HEK293 (cell line): ENCODE results near the gene CEP350.
A peak's percentile ranks its signal among the peaks of the same experiment; 100 is the strongest.

Experiments
- CTCF ChIA-PET: fragments of 350-600 bp; formaldehyde crosslinking; extraction: SDS; loops from one replicate; lab custom pipeline; 2021; ENCODE audit warnings: antibody characterized with exemption; lab: Yijun Ruan, JAX
- POLR2A ChIA-PET: fragments of 300-600 bp; formaldehyde crosslinking; extraction: SDS; loops from one replicate; lab custom pipeline; 2020; ENCODE audit warnings: antibody characterized with exemption, inconsistent platforms; lab: Yijun Ruan, JAX
- H3K27ac ChIP-seq: fragments of 200-500 bp; sonication (Bioruptor generic); 2 replicates; pipeline ENCODE4 v1.5.1; 2014; ENCODE audit warnings: low read depth, low read length, control low read depth, inconsistent platforms; ENCODE audit errors: extremely low read depth
- H3K36me3 ChIP-seq, 2 experiments: fragments of 200-500 bp in 1 of 2; sonication (Bioruptor generic) in 1 of 2; 1 replicate in 1 of 2; 2 replicates in 1 of 2; pipeline ENCODE4 v1.5.1; 2014 to 2017; ENCODE audit warnings: inconsistent platforms in 2 of 2, low read length in 2 of 2; ENCODE audit not compliant: control insufficient read depth in 2 of 2, insufficient read depth in 1 of 2
- H3K4me1 ChIP-seq: fragments of 200-500 bp; sonication (Bioruptor generic); 2 replicates; pipeline ENCODE4 v1.5.1; 2014; ENCODE audit warnings: mild to moderate bottlenecking, low read length, inconsistent platforms; ENCODE audit not compliant: control insufficient read depth, insufficient read depth
- H3K4me3 ChIP-seq: 2 replicates; pipeline ENCODE4 v1.5.1; 2011; ENCODE audit warnings: low read depth, mild to moderate bottlenecking, control low read depth, low read length, moderate library complexity
- H3K9me3 ChIP-seq: fragments of 200-500 bp; sonication (Bioruptor generic); 2 replicates; pipeline ENCODE4 v1.5.1; 2014; ENCODE audit warnings: low read depth, low read length, inconsistent platforms; ENCODE audit not compliant: control insufficient read depth, insufficient read depth
- GFI1B ChIP-seq: fragments of 450-650 bp; formaldehyde crosslinking; IDR thresholded peaks from 2 replicates; pipeline ENCODE4 v1.5.1; 2016; ENCODE audit warnings: missing biosample characterization, missing genetic modification characterization
- GLIS2 ChIP-seq: fragments of 450-650 bp; formaldehyde crosslinking; IDR thresholded peaks from 2 replicates; pipeline ENCODE4 v1.5.1; 2016; ENCODE audit warnings: missing biosample characterization, missing genetic modification characterization
- INSM2 ChIP-seq: fragments of 450-650 bp; formaldehyde crosslinking; IDR thresholded peaks from 2 replicates; pipeline ENCODE4 v1.5.1; 2016; ENCODE audit warnings: missing biosample characterization, missing genetic modification characterization
- KLF16 ChIP-seq: fragments of 450-650 bp; formaldehyde crosslinking; IDR thresholded peaks from 2 replicates; pipeline ENCODE4 v1.5.1; 2017; ENCODE audit warnings: missing biosample characterization, missing genetic modification characterization
- MZF1 ChIP-seq: fragments of 450-650 bp; formaldehyde crosslinking; IDR thresholded peaks from 2 replicates; pipeline ENCODE4 v1.5.1; 2017; ENCODE audit warnings: missing biosample characterization, missing genetic modification characterization, borderline replicate concordance
- PATZ1 ChIP-seq: fragments of 450-650 bp; formaldehyde crosslinking; IDR thresholded peaks from 2 replicates; pipeline ENCODE4 v1.5.1; 2016; ENCODE audit warnings: missing biosample characterization, missing genetic modification characterization
- PRDM10 ChIP-seq: fragments of 450-650 bp; formaldehyde crosslinking; IDR thresholded peaks from 2 replicates; pipeline ENCODE4 v1.5.1; 2016; ENCODE audit warnings: missing biosample characterization, missing genetic modification characterization
- SALL2 ChIP-seq: fragments of 450-650 bp; formaldehyde crosslinking; IDR thresholded peaks from 2 replicates; pipeline ENCODE4 v1.5.0; 2017; ENCODE audit warnings: missing biosample characterization, mild to moderate bottlenecking, missing genetic modification characterization, borderline replicate concordance
- SCRT1 ChIP-seq: fragments of 450-650 bp; formaldehyde crosslinking; IDR thresholded peaks from 2 replicates; pipeline ENCODE4 v1.5.1; 2016; ENCODE audit warnings: missing biosample characterization, missing genetic modification characterization, borderline replicate concordance
- SP7 ChIP-seq: fragments of 450-650 bp; formaldehyde crosslinking; IDR thresholded peaks from 2 replicates; pipeline ENCODE4 v1.5.1; 2016; ENCODE audit warnings: missing biosample characterization, missing genetic modification characterization
- ZBTB49 ChIP-seq: fragments of 450-650 bp; formaldehyde crosslinking; IDR thresholded peaks from 2 replicates; pipeline ENCODE4 v1.5.1; 2016; ENCODE audit warnings: missing biosample characterization, missing genetic modification characterization, low read depth
- ZBTB6 ChIP-seq: fragments of 450-650 bp; formaldehyde crosslinking; IDR thresholded peaks from 2 replicates; pipeline ENCODE4 v1.5.1; 2017; ENCODE audit warnings: missing biosample characterization, missing genetic modification characterization
- ZBTB8A ChIP-seq: fragments of 450-650 bp; formaldehyde crosslinking; IDR thresholded peaks from 2 replicates; pipeline ENCODE4 v1.5.1; 2016; ENCODE audit warnings: missing biosample characterization, missing genetic modification characterization
- ZNF133 ChIP-seq: fragments of 450-650 bp; formaldehyde crosslinking; IDR thresholded peaks from 2 replicates; pipeline ENCODE4 v1.5.1; 2016; ENCODE audit warnings: missing biosample characterization, missing genetic modification characterization
- ZNF140 ChIP-seq: fragments of 450-650 bp; formaldehyde crosslinking; IDR thresholded peaks from 2 replicates; pipeline ENCODE4 v1.5.1; 2016; ENCODE audit warnings: missing biosample characterization, missing genetic modification characterization
- ZNF350 ChIP-seq: fragments of 450-650 bp; formaldehyde crosslinking; IDR thresholded peaks from 2 replicates; pipeline ENCODE4 v1.5.0; 2017; ENCODE audit warnings: missing biosample characterization, mild to moderate bottlenecking, missing genetic modification characterization
- ZNF362 ChIP-seq: fragments of 450-650 bp; formaldehyde crosslinking; IDR thresholded peaks from 2 replicates; pipeline ENCODE4 v1.5.1; 2016; ENCODE audit warnings: missing biosample characterization, missing genetic modification characterization
- ZNF514 ChIP-seq: fragments of 450-650 bp; formaldehyde crosslinking; IDR thresholded peaks from 2 replicates; pipeline ENCODE4 v1.5.1; 2016; ENCODE audit warnings: missing biosample characterization, missing genetic modification characterization
- ZNF555 ChIP-seq: fragments of 450-650 bp; formaldehyde crosslinking; conservative IDR thresholded peaks from 2 replicates; pipeline ENCODE4 v1.5.1; 2017; ENCODE audit warnings: missing biosample characterization, mild to moderate bottlenecking, missing genetic modification characterization, inconsistent platforms
- ZNF585B ChIP-seq: fragments of 450-650 bp; formaldehyde crosslinking; IDR thresholded peaks from 2 replicates; pipeline ENCODE4 v1.5.1; 2016; ENCODE audit warnings: missing biosample characterization, missing genetic modification characterization
- ZNF747 ChIP-seq: fragments of 450-650 bp; formaldehyde crosslinking; IDR thresholded peaks from 2 replicates; pipeline ENCODE4 v1.5.1; 2016; ENCODE audit warnings: missing biosample characterization, missing genetic modification characterization
- ZNF792 ChIP-seq: fragments of 450-650 bp; formaldehyde crosslinking; IDR thresholded peaks from 2 replicates; pipeline ENCODE4 v1.5.1; 2016; ENCODE audit warnings: missing biosample characterization, missing genetic modification characterization
- ZSCAN16 ChIP-seq: fragments of 450-650 bp; formaldehyde crosslinking; IDR thresholded peaks from 2 replicates; pipeline ENCODE4 v1.5.1; 2016; ENCODE audit warnings: missing biosample characterization, missing genetic modification characterization
- ZSCAN23 ChIP-seq: fragments of 450-650 bp; formaldehyde crosslinking; IDR thresholded peaks from 2 replicates; pipeline ENCODE4 v1.5.1; 2016; ENCODE audit warnings: missing biosample characterization, missing genetic modification characterization

The CEP350 gene

GRCh38 chr1:179973198-179974110 lies 18.8 kb downstream of the CEP350 start:
- CTCF ChIA-PET = interaction anchor here (0.8 kb wide), 1 partner anchor 13 kb away, joined by 3 read pairs; no protein-coding TSS in a partner anchor
- POLR2A ChIA-PET = no interaction called here
- H3K36me3 ChIP-seq = no peaks in the 10 kb centered on the region
- TF ChIP-seq GFI1B (tag by site-specific recombination) (no peak), ZBTB49 (tag by site-specific recombination) (no peak), ZNF555 (tag by site-specific recombination) (no peak), ZNF350 (tag by site-specific recombination) (no peak), INSM2 (tag by site-specific recombination) (0 out of 2 replicates have a peak, but pooled peaks have one; percentile 28), ZSCAN16 (tag by site-specific recombination) (no peak), SCRT1 (peak; percentile 79), ZNF362 (0 out of 2 replicates have a peak, but pooled peaks have one; percentile 13), PRDM10 (tag by site-specific recombination) (peak; percentile 37; the same call in 1 of the 2 replicates), ZNF133 (tag by site-specific recombination) (no peak), GLIS2 (tag by site-specific recombination) (no peak), ZNF140 (tag by site-specific recombination) (no peak), ZNF747 (no peak), ZNF792 (tag by site-specific recombination) (no peak), MZF1 (tag by site-specific recombination) (no peak), ZSCAN23 (tag by site-specific recombination) (0 out of 2 replicates have a peak, but pooled peaks have one; percentile 72), PATZ1 (tag by site-specific recombination) (peak; percentile 29; the same call in 1 of the 2 replicates), ZNF585B (no peak), SALL2 (tag by site-specific recombination) (no peak), SP7 (tag by site-specific recombination) (peak; percentile 78), KLF16 (tag by site-specific recombination) (peak; percentile 56), ZNF514 (tag by site-specific recombination) (no peak), ZBTB6 (tag by site-specific recombination) (peak; percentile 71; the same call in 1 of the 2 replicates), ZBTB8A (tag by site-specific recombination) (no peak; the same call in 1 of the 2 replicates)

More at GRCh38 chr1:179973198-179974110, 18.8 kb downstream of the CEP350 start:
- H3K4me1 ChIP-seq = peaks cover 8% of the 10 kb centered on the region; the same call in 1 of the 2 replicates
- H3K9me3 ChIP-seq = no peaks in the 10 kb centered on the region
- peak overlapping the region; percentile 27; the same call in 1 of the 2 replicates for H3K27ac ChIP-seq
- H3K4me3 ChIP-seq = no peak overlapping the region
